ENCODE results near the gene CZIB.
A peak's percentile ranks its signal among the peaks of the same experiment; 100 is the strongest.
"Not testable (repeated sequence)": the region's sequence is repeated elsewhere in the genome, so short reads cannot be mapped to it uniquely, and the experiment has no call there.

CZIB gene

GRCh38 chr1:53188099-53188498 lies 32.3 kb downstream of the CZIB start:
- DNase-seq: no peak

DNA sequence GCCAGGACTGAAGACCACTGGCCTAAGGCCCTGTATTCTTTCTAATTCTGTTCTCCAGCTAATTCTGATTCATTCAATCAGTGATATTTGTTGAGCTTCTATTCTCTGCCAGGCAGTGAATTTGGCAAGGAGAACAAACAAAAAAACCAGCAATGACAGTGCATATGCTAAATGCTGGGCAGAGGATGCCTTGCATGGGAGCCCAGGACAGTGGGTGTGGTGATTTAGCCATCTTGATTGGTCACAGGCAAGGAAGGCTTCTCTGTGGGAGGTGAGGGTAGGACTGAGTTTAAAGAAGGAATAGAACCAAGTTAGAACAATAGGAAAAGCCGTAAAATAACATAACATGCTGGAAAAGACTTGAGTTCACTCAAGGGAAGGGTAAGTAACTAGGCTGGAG lies 33.0 kb downstream of the CZIB start:
- no peak for DNase-seq

DNA sequence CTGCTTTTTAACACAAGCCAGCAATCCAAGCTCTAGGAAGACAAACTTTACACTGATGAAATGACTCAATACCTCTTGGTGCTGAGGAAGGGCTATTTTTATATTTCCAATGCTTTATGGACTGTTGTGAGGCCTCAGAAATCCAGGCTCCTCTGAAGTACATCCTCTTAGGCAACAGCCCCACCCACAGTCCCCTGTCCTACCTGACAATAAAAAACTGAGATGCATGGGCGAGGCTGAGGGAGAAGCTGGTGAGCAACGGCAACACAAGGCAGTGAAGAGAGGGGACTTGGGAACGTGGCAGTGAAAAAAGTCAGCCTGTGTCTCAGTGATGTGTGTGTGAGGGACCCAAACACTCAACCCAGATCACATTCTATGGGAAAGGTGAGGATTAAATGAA lies 33.9 kb downstream of the CZIB start:
- DNase-seq: no peak

DNA sequence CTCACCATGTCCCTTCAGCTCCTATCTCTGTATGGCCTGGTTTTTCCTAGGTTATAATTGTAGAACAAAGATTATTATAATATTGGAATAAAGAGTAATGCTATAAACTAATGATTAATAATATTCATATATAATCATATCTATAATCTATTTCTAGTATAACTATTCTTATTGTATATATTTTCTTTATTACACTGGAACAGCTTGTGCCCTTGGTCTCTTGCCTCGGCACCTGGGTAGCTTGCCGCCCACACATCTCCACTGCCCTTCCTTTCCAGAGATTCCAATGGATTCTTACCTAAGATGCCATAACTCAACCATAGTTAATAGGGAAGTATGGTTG lies 34.5 kb downstream of the CZIB start:
- DNase-seq: not testable (repeated sequence)

- DNase-seq: peak; percentile 89
These were observed 37.1 kb downstream of the CZIB start for GRCh38 chr1:53183095-53183990.

DNA sequence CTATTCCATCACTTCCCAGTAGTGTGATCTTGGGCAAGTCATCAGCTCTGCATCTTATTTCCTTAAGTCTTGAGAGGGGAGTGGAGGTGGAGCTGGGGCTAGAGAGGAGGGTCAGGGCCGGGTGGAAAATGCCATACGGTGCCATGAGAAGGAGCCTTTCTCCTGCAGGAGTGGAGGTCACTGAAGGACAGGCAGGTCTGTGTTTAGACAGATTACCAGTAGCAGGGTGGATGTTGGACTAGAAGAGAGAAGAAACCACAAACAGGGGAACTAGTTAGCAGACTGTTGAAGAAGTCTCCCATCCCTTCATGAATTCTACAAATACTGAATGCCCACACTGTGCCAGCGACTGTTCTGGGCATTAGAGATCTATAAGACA lies 37.7 kb downstream of the CZIB start:
- no peak for DNase-seq

- DNase-seq: peak; percentile 84
These were observed 38.3 kb downstream of the CZIB start for GRCh38 chr1:53182111-53182593.

GRCh38 chr1:53180951-53181350 lies 39.5 kb downstream of the CZIB start:
- no peak for DNase-seq

DNA sequence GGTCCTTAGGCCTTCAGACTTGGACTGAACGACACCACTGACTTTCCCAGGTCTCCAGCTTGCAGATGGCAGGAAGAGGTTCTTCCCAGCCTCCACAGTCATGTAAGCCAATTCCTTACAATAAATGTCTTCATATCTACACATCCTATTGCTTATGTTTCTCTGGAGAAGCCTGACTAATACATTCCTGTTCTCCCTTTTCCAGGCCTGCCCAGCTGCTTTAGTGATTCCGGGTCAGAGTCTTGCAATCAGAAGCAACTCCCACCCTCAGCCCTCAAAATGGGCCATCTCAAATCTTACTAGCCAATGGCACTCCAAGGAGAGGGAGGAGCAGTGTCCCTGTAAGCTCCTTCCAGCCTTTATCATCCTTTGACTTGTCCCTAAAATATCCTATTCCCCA lies 40.2 kb downstream of the CZIB start:
- DNase-seq: no peak

GRCh38 chr1:53176452-53177208 lies 43.8 kb downstream of the CZIB start:
- DNase-seq: no peak

DNA sequence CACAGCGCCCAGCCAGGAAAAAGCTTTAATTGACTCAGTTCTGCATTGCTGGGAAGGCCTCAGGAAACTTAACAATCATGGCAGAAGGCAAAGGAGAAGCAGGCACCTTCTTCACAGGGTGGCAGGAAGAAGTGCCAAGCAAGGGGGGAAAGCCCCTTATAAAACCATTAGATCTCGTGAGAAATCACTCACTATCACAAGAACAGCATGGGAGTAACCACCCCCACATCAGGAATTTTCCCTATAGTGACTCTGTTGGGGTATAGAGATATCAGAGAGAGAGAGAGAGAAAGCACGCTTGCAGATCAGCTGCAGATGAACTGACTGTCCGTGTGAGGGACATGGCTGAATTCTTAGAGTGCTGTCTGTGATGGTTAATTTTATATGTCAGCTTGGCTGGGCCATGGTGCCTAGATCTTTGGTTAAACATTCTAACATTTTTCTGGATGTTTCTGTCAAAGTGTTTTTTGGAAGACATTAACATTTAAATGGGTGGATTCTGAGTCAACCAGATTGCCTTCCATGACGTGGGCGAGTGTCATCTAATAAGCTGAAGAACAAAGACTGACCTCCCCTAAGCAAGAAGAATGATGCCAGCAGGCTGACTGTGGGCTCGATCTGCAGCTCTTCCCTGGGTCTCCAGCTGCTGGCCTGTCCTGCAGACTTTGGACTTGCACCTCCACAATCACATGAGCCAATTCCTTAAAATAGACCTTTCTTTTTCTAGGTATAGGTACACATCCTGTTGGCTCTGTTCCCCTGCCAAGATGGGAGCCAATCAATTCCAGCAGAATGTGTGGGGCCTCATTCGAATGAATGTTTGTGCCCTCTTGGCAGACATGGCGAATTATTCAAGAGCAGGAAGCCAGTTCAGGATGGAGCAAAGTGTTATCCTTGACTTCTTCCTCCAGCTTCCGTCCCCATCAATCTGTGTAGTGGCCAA lies 45.2 kb downstream of the CZIB start:
- no peak for DNase-seq

DNA sequence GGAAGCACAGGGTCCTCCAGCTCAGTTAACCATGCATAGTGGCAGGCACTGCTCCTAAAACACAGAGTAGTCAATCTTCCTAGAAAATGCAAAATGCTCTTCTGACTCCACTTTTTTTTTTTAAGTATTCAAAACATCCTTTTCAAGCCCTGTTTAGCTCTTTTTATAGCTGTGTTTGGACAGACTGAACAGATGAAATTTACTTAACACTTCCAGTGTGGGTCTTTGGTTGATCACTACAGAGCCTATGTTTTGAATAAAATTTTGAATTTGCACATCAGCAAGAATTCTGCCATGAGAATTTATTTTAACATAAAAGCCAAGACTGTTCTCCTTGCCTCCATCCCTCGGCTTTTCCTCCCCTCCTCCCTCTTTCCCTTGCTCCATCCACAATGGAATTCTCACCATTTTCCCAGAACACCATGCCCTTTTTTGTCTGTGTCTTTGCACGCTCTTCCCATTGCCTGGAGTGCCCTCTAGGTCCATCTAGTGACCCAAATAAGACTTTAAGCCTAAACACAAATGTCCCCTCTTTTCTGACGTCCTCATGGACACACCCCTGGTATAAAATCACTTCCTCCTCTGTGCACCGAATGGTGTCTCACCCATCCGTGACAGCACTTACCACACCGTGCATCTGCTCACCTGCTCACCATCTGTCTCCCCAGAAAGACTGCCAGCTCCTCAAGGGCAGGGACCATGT lies 47.9 kb downstream of the CZIB start:
- DNase-seq: no peak

DNA sequence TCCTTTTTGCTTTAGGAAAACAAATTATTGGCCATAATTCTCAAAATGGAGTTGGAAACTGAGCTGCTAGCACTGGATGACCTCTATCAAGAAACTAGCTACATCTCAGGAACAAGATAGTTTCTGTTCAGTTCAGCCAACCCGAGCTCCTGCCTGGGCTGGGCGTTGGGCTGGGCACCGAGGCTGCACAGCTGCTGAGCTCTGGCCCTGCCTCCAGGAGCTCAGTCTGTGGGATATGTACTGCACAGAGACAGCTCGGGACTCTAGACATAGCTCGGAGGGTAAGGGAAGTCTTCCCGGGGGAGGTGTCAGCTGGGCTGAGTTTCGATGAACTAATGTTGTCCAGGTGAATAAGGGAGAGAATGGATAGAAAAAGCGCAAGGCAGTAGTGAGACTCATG lies 53.5 kb downstream of the CZIB start:
- DNase-seq: no peak

- DNase-seq: no peak
These were observed 54.1 kb downstream of the CZIB start for GRCh38 chr1:53166366-53166765.

DNA sequence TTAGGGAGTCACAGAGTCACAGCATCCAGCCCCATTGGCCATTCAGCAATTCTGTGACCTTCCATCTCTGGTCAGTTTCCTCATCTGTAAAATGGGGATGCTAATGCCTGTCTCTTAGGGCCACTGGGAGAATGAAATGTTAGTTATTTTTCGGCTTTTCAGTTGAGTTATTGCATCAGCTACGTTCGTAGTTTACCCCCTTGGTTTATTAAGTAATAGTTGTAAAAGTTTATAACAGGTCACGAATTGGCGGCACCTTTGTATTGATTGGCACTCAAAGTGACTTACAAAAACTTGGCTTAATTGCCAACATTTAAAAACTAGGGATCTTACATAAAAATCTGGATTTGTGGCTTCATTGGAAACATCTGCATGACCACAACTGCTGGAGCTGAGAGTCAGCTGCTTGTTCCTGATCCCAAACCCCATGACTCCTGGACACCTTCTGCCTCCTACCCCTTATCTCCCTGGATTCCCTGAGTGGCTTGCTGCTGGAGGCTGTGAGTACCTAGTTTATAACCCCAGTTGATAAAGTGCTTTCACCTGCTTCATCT lies 54.9 kb downstream of the CZIB start:
- no peak for DNase-seq
